Activated CD8-positive, alpha-beta memory T cell treated with anti-CD3 and anti-CD28 coated beads, Interleukin-2, amount 50 U/mL, for 24 hours (primary cell): ENCODE measurements around the gene LRRC74A.

Experiments used
- DNase-seq: peaks from one replicate; pipeline ENCODE4 v3.0.0-alpha.2; 2020; ENCODE audit errors: extremely low read depth

LRRC74A gene

GRCh38 chr14:76810525-76810924, 15.7 kb upstream of the LRRC74A start:
- DNase-seq = no peak

DNA sequence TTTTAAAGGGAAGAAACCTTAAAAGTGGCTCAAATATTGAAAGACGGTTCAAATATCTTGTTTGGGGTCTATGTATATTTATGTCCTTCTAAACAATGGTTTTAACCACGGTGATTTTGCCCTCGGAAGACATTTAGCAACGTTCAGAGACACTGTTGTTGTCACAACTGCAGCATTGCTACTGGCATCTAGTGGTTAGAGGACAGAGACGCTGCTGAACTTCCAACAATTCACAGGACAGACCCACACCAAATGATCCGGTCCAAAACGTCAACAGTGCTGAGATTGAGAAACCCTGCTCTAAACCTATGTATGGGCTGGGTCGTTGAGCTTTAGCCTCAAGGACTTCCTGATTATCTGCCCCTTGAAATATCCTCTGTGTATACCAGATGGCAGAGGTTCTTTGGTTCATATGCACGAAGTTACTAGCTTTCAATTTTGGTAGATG, 15.2 kb upstream of the LRRC74A start:
- DNase-seq = no peak

- no peak for DNase-seq
Observed at GRCh38 chr14:76811561-76811960, 14.6 kb upstream of the LRRC74A start.

GRCh38 chr14:76812093-76812421, 14.2 kb upstream of the LRRC74A start:
- DNase-seq = no peak

- peak; percentile 90 for DNase-seq
Observed at GRCh38 chr14:76812422-76813383, 13.5 kb upstream of the LRRC74A start, which contains the start of gene ANGEL1. Gene ANGEL1, minus strand, starts transcription at chr14:76812882. Its CDS starts 55 bp downstream, at chr14:76812827.

- DNase-seq = no peak
Observed at GRCh38 chr14:76814726-76815645, 11.2 kb upstream of the LRRC74A start.

DNA sequence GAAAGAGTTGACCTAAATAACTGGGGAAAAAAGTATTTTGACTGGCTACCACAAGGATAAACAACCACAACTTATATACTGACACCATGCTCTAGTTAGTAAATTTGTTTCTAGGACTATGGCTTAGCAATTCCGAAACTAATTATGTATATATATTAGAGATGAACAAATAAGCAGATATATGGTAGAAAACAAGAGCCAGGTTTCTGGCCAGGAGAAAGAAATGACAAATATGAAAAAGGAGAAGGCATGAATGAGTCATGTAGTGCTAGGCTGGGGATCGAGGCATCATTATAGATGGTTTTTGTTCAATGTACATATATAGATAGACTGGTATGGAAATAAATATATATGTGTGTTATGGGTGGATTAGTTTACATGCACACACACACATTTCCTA, 5.5 kb upstream of the LRRC74A start:
- DNase-seq = no peak

GRCh38 chr14:76827696-76828296, 1.6 kb downstream of the LRRC74A start:
- no peak for DNase-seq

- DNase-seq = no peak
Observed at GRCh38 chr14:76828339-76829012, 2.3 kb downstream of the LRRC74A start.

DNA sequence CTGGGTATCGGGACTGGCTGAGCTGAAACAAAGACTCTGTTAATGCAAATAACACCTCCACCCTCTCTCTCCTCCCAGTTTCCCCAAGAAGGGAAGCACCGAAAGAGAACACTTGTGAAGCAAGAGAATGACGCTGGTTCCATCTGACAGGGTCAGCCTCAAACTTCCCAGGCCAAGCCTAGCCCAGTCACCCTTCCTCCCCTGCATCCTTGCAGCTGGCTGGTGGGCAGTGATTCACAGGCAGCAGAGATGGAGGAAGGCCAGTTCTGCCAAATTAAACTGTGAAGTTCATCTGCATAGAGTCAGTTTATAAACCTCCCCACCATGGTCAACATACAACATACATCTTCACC, 2.8 kb downstream of the LRRC74A start:
- no peak for DNase-seq

GRCh38 chr14:76829650-76830421, 3.6 kb downstream of the LRRC74A start:
- DNase-seq = no peak

DNA sequence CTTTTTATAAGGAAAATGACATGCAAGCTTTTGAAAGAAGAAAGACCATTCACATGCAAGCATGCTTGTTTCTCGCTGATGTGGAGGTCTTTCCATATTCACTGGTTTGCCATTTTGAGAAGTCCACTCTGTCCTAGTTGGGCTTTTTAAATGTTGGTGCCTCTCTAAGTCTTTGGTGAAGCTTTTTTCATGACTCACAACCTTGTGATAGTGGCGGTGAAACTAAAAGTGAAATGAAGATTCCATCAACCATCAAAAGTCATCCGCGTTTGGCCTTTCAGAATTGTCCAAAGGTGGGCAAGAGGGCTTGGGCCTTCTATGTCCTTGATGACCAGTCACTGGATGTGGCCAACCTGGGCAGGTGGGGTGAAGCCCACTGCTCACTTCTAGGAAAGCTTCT, 4.3 kb downstream of the LRRC74A start:
- no peak for DNase-seq

DNA sequence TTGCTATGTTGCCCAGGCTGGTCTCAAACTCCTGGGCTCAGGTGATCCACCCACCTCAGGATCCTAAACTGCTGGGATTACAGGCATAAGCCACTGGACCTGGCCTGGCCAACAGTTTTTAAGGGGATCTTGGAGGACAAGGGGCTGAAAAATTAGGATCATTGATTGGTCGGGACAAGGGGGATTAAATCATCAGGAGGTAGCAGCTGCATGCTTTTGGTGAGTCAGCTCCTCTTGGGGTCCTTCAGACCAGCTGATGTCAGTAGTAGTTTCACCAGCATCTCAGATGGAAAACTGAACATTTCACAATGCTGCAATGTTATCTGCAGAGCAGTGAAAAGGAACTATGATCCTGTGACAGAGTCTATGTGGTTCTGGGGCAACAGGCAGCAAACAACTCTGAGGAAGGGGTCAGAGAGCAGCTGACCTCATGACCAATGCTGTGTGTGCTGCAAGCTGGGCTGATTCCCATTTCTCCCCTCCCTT, 6.3 kb downstream of the LRRC74A start:
- no peak for DNase-seq

DNA sequence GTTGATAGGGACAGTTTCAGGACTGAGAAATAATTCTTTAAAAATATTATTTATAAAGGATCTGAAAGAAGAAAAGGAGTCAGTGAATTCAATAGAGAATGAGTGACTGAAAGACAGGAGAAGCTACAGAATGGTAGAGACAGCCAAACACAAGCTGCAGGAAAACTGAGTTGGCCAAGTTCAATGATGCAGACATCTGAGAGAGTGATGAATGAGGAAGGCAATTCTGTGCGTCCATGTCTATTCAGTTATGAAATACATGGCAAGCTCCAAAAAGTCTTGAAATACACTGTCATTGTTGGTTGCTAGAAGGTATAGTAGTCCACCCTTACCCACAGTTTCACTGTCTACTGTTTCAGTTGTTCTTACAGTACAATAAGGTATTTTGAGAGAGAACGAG, 6.8 kb downstream of the LRRC74A start:
- no peak for DNase-seq

DNA sequence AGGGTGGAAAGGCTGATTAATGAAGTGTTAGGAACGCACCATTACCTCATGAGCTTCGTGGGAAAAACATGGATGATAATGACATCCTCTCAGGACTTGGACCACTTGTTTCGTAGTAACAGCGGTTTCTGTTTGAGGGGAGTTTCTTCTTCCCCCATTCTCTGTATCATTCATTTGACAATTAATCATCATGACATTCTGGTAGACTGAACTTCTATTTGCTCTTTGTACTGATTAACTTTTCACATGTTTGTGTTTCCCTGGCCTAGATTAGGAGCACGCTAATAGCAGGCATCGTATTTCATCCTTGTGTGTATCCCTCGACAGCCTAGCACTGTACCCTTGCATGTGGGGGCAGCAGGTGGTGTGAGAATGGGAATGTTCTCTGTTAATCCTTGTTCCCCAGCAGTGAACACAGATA, 8.0 kb downstream of the LRRC74A start:
- no peak for DNase-seq

GRCh38 chr14:76836029-76836630, 9.9 kb downstream of the LRRC74A start:
- DNase-seq = no peak

DNA sequence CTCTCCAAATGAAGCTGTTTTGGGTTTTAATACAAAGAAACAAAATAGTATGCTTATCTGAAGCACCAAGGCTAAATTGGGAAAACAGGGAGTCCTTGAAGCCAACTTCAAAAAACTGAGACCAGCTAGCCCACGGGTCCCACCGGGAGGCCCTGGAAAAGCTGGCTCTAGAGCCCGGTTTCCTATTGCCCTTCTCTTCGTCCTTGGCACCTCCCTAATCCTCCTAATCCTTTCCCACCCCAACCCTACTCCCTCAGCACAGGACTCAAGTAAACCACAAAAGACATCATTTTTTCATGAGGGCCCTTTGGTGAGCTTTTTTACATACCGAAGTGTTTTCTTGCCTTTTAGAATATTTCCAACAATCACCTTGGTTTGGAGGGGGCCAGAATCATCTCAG, 11.3 kb downstream of the LRRC74A start:
- no peak for DNase-seq

- no peak for DNase-seq
Observed at GRCh38 chr14:76842414-76842813, 16.2 kb downstream of the LRRC74A start.

GRCh38 chr14:76844223-76844622, 18.0 kb downstream of the LRRC74A start:
- peak; percentile 29 for DNase-seq
